Endothelial cell of umbilical vein (primary cell): ENCODE data around the gene LKAAEAR1.

ENCODE experiments used
- POLR2A ChIP-seq: IDR thresholded peaks from 2 replicates; pipeline ENCODE4 v1.6.1; 2012; ENCODE audit warnings: low read depth, mild to moderate bottlenecking, control low read depth, low read length
- TF ChIP-seq, protein P1 (sequence below), 2 donors: IDR thresholded peaks; 1 replicate in 1 of 2; 2 replicates in 1 of 2; pipeline ENCODE4 v1.5.1; 2011; ENCODE audit warnings: low read length in 2 of 2, mild to moderate bottlenecking in 2 of 2, moderate library complexity in 2 of 2, control low read depth in 1 of 2, inconsistent platforms in 1 of 2, low read depth in 1 of 2; ENCODE audit not compliant: insufficient read depth in 1 of 2; ENCODE audit errors: extremely low read depth in 1 of 2

DNA sequence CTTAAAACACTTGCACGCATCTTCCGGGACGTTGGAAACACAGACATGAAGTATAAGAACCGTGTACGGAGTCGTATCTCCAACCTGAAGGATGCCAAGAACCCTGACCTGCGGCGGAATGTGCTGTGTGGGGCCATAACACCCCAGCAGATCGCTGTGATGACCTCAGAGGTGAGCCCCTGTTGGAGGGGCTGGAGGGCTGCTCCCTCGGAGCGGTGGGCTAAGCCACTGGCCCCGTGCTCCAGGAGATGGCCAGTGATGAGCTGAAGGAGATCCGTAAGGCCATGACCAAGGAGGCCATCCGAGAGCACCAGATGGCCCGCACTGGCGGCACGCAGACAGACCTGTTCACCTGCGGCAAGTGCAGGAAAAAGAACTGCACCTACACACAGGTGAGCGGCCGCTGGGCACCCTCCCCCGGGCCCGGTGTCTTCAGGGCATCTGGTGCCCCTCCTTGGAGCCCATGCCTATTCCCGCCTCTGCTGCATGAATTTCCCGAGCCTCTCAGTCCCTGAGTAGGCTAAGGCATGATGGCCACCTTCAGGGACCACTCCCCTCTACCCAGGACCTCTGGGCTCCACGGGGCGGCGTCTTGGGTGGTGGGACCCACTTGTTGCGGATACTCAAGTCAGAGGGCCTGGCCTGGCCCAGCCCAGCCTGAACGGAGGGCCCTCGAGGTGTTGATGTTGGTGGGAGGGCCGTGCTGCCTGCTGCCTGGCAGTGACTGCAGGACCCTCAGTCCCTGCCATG, 13.8 kb downstream of the LKAAEAR1 start:
- TF ChIP-seq, protein P1, sequence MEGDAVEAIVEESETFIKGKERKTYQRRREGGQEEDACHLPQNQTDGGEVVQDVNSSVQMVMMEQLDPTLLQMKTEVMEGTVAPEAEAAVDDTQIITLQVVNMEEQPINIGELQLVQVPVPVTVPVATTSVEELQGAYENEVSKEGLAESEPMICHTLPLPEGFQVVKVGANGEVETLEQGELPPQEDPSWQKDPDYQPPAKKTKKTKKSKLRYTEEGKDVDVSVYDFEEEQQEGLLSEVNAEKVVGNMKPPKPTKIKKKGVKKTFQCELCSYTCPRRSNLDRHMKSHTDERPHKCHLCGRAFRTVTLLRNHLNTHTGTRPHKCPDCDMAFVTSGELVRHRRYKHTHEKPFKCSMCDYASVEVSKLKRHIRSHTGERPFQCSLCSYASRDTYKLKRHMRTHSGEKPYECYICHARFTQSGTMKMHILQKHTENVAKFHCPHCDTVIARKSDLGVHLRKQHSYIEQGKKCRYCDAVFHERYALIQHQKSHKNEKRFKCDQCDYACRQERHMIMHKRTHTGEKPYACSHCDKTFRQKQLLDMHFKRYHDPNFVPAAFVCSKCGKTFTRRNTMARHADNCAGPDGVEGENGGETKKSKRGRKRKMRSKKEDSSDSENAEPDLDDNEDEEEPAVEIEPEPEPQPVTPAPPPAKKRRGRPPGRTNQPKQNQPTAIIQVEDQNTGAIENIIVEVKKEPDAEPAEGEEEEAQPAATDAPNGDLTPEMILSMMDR (IDR thresholded peaks at IDR 0.05; ENCODE audit: extremely low read depth in 1 of 2, insufficient read depth in 1 of 2, low read depth in 1 of 2, low read length in 2 of 2), result no peak
- no peak for TF ChIP-seq POLR2A
